TTC549 (cell line): Measurements from ENCODE around the gene F7.
"Not testable (repeated sequence)": the region's sequence is repeated elsewhere in the genome, so short reads cannot be mapped to it uniquely, and the experiment has no call there.

ENCODE experiments used
- FAIRE-seq: peaks from 2 replicates; lab custom pipeline; 2012; peaks lifted over from hg19 to GRCh38; lab: Jason Lieb, UNC

The F7 gene

DNA sequence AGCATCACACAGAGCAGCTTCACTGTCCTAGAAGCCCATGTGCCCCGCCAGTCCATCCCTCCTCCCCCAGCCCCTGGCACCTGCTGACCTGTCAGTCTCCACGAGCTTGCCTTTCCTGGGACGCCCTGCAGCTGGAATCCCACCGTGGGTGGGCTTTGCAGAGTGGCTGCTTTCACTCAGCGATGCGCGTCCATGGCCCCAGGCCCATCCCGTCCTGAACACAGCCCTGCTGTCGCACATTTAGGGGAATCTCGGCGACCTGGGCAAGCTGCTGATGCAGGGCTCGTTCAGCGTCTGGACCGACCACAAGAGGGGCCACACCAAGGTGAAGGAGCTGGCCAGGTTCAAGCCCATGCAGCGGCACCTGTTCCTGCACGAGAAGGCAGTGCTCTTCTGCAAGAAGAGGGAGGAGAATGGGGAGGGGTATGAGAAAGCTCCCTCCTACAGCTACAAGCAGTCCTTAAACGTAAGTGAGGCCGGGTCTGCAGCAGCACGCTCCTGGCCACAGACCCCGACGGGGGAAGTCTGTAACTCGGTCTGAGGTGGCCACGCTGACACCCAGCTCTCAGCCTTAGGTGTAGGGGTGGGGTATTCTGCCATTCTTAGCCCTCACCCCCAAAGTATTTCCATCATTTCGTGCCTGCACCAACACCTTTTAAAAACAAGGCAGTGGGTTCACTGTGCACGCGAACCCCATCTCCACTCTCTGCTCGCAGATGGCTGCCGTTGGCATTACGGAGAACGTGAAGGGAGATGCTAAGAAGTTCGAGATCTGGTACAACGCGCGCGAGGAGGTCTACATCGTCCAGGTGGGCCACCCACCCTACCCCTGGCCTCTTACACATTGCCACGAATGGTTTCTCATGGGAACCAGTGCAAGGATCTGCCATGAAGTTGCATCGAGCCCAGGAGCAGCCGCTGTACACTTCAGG, 18.3 kb upstream of the F7 start:
- FAIRE-seq = no peak

DNA sequence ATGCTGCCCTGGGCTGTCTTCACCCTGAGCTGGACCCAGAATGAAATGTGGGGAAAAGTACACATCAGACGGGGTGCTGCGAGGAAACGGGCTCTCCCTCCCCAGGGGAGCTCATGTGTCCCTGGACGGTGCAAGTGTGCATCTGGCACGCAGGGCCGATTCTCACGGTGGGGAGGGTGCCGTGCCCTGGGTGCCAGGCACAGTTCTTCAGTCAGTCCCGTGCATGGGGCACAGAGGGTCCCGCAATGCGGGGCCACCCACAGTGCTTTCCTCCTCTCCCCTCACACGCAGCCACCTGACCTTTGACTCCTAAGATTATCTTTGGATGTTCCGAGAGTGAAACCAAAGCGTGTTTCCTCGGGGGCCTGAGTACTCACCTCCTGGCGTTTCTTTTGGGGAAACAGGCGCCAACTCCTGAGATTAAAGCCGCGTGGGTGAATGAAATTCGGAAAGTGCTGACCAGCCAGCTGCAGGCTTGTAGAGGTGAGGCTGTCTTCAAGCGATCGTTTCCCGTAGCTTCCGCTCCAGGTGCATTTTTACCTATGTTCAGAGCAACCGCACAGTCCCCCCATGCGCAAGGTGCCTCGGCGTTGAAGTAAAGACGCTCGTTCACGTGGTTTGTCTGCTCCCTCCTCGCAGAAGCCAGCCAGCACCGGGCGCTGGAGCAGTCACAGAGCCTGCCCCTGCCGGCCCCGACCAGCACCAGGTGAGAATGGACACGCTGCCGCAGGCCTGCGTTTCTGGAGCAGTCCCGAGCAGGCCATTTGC, 17.5 kb upstream of the F7 start:
- no peak for FAIRE-seq

GRCh38 chr13:113088691-113089020, 16.9 kb upstream of the F7 start:
- FAIRE-seq = no peak

DNA sequence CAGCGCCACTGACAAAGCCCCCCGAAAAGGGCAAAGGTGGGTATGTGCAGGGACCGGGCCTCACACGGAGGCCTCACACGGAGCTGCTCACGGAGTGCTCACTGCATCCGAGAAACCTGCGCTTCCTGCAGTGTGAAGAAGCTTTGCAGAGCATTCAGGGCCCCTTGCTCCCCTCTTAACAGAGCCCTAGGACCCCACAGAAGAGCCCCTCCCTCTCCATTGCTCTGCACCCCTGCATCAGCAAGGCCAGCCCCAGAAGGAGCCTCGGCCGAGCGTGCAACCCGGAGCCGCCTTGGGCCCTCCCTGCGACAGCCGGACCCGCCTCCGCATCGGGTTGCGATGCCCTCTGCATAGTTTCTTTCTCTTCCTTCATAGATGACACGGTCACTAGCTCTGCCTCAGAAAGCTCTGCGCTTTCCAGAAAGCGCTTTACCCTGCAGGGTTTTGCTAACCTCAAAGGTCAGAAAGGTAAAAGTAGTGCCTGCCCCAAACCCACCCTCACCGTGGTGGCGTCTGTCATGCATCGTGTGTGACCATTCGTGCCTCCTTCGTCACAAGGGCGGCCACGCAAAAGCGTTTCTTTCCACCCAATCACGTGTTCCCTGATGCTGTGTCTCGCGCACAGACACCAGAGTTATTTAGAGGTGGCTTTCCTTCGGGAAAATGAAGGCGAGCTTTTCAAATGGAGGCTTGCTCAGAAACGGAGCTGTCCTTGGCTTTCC, 15.7 kb upstream of the F7 start:
- FAIRE-seq = no peak

- FAIRE-seq = no peak
These were observed 15.2 kb upstream of the F7 start for GRCh38 chr13:113090415-113090770.

- no peak for FAIRE-seq
These were observed 14.8 kb upstream of the F7 start for GRCh38 chr13:113090806-113091205.

GRCh38 chr13:113091211-113091771, 14.3 kb upstream of the F7 start:
- no peak for FAIRE-seq

DNA sequence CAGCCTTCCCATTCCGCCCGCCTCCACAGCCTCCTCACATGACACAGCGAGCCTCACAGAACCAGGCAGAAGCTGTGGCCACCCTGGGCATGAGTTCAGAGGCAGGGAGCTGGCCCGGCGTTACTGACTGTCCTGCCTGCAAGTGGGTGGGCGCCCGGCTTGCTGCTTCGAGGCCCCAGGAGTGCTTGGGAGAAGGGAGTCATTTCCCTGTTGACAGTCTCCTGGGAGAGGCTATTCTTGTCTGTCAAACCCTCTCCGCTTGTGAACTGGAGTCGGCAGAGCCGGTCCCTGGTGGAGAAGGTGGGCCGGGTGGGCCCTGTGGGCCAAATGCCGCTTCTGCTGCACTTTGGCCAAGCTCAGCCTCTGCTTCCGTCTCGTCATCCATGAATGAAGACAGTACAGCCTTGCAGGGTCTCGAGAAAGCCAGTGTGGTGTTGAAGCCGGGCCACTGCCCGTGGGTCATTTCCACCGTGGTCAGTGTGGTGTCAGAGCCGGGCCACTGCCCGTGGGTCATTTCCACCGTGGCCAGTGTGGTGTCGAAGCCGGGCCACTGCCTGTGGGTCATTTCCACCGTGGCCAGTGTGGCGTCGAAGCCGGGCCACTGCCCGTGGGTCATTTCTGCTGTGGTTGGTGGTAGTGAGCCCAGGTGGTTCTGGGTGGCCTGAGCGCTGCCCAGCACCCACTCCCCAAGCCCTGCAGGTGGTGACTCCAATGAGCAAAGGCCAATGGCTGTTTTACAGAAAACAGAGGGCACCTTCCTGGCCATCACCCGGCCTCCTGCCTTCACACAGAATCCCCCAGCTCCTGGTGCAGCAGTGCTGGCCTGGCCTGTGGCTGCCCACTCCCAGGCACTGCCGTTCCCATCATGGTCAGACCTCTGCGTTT, 13.5 kb upstream of the F7 start:
- FAIRE-seq = no peak

GRCh38 chr13:113092776-113093579, 12.6 kb upstream of the F7 start:
- FAIRE-seq = no peak

DNA sequence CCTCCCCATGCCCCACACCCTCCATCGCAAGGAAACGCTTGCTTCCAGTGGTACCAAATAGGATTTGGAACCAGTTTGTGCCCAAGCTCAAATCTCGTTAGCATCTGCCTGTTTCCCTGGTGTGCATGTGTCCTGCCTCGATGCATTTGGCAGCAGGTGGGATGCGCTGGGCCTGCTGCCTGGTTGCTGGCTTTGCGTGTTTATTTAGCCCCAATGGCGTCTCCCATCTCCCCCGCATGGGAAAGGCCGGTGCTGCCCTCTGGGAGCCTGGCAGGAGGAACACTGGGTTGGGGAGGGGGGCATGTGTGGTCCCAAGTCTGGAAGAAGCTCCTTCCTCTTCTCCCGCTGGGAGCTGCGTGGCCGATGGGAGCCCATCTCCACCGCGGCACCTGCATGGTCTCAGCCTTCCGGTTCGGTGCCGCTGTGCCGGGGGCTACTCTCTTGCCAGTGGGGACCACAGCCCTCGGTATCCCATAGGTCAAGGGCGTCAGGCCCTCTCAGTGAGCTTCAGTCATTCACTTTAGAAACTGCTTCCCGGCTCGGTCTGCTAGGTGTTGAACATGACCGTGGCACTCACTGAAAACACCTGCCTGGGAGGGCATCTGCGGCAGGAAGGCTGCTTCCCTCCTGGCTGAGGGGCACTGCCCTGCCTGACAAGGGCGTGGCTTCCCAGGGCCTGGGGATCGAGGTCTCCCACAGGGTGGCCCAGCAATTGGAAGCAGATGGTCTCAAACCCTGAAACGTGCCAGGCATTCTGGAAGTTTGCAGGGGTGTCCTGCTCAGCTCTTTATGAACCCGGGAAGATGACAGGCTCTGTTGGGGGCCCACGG, 11.8 kb upstream of the F7 start:
- no peak for FAIRE-seq

- no peak for FAIRE-seq
These were observed 11.2 kb upstream of the F7 start for GRCh38 chr13:113094410-113094800.

- FAIRE-seq = no peak
These were observed 10.2 kb upstream of the F7 start for GRCh38 chr13:113095146-113096051.

GRCh38 chr13:113096052-113096744, 9.4 kb upstream of the F7 start:
- FAIRE-seq = no peak

- no peak for FAIRE-seq
These were observed 8.8 kb upstream of the F7 start for GRCh38 chr13:113096745-113097305.

GRCh38 chr13:113097651-113098050, 7.9 kb upstream of the F7 start:
- FAIRE-seq = no peak

DNA sequence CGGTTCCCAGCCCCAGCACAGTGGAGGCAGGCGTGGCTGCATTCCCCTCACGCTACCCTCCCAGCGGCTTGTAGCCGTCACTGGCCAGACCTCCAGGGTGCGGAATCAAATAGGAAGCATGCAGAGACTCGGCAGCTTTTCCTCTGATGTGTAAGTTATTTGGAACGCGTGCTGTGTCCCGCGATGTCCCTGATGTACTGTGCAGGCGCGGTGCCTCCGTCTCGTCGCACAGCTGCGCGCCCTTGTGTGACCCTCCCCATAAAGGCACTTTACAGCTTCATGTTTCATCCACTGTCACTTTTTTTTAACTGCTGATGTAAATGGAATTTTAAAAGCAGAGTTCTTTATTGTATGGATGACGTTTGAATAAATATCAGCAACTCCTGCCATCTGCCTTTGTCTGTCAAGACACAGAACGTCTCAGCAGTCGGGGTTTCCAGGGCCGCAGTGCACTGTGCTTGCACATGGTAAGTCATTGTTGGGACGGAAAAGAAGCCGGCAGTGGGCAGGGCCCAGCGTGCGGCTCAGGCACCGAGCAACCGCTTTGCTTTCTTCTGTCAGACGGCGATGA, 7.3 kb upstream of the F7 start:
- FAIRE-seq = no peak

DNA sequence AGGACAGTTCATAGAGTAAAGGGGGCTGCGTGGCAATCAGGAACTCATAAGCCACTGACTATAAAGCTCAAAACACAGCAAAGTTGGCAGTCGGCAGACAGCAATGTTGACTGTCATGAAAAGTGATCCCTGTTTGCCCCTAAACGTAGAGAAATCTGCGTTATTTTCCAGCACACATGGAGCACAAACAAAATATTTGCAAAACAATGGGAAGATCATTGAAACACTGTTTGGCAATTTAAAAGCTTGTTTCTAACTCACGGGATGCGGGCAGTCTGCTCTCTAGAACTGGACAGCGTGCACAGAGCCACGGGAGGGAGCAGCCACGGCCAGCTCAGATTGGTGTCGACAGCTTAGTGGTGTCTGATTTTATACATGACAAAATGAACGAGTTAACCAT, 6.4 kb upstream of the F7 start:
- FAIRE-seq = no peak

DNA sequence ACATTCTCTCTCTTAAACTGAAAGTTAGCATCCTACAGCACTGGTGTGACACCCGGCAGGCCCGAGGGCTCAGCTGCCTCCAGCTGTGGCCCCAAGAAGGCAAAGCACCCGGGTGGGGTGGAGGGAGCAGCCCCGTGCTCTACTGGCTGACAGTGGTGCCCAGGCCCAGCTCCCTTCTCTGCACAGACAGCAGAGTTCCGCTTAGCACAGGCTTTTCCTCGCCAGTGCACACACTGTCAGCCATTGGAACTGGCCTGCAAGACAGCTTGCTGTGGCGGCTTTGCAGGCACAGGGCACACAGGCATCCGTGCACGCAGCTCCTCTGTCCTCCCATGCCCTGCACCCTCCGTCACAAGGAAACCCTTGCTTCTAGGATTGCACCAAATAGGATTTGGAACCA, 3.3 kb upstream of the F7 start:
- FAIRE-seq = not testable (repeated sequence)
